Measurements from ENCODE around the gene AP1M1. TPM values are rescaled to one million over a fixed set of nuclear protein-coding genes. Genes with fewer than 3 reads are reported as not detected.
A peak's percentile ranks its signal among the peaks of the same experiment; 100 is the strongest.

AP1M1 gene
- total and polyA plus RNA-seq, 2 donors (not counting 1 experiment from before 2014, with no cell fraction given): 94.4 to 113 TPM

- H3K4me2 ChIP-seq (ENCODE audit: extremely low read depth, insufficient read depth, low read length): peak overlapping the region; percentile 40
These were observed 17.1 kb upstream of the AP1M1 start for GRCh38 chr19:16180611-16181010.

GRCh38 chr19:16184665-16185122, 13.0 kb upstream of the AP1M1 start:
- H3K9me3 ChIP-seq (ENCODE audit: control insufficient read depth, insufficient read depth, low read depth, low read length): no peaks in the 10 kb centered on the region
- H3K4me2 ChIP-seq (ENCODE audit: extremely low read depth, insufficient read depth, low read length): peak overlapping the region; percentile 83
- peak overlapping the region; percentile 71 for H2AFZ ChIP-seq (ENCODE audit: low read length)
- no peak overlapping the region for H3K9ac ChIP-seq (ENCODE audit: insufficient read depth, low read length)
- H3K27ac ChIP-seq (ENCODE audit: insufficient read depth, low read length): peak overlapping the region; percentile 38
- TF ChIP-seq, protein P1, sequence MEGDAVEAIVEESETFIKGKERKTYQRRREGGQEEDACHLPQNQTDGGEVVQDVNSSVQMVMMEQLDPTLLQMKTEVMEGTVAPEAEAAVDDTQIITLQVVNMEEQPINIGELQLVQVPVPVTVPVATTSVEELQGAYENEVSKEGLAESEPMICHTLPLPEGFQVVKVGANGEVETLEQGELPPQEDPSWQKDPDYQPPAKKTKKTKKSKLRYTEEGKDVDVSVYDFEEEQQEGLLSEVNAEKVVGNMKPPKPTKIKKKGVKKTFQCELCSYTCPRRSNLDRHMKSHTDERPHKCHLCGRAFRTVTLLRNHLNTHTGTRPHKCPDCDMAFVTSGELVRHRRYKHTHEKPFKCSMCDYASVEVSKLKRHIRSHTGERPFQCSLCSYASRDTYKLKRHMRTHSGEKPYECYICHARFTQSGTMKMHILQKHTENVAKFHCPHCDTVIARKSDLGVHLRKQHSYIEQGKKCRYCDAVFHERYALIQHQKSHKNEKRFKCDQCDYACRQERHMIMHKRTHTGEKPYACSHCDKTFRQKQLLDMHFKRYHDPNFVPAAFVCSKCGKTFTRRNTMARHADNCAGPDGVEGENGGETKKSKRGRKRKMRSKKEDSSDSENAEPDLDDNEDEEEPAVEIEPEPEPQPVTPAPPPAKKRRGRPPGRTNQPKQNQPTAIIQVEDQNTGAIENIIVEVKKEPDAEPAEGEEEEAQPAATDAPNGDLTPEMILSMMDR (conservative IDR thresholded peaks at IDR 0.05 in 1 of 2, IDR thresholded peaks at IDR 0.05 in 1 of 2; ENCODE audit: low read depth in 1 of 2, low read length in 2 of 2): no peak
- TF ChIP-seq EZH2 (IDR thresholded peaks at IDR 0.05; ENCODE audit: low read length, missing control alignments): no peak
- no peaks in the 10 kb centered on the region for H3K27me3 ChIP-seq (ENCODE audit: control insufficient read depth, insufficient read depth, low read length)
- H3K79me2 ChIP-seq (ENCODE audit: control insufficient read depth, insufficient read depth, low read length): peaks cover 27% of the 10 kb centered on the region
- H3K4me1 ChIP-seq (ENCODE audit: control insufficient read depth, extremely low read depth, insufficient read depth, low read length): peaks cover 6% of the 10 kb centered on the region
- no peaks in the 10 kb centered on the region for H4K20me1 ChIP-seq (ENCODE audit: control insufficient read depth, extremely low read depth, insufficient read depth, low read length)
- DNase-seq (ENCODE audit: low read depth in 2 of 2): no peak
- peaks cover 9% of the 10 kb centered on the region for H3K36me3 ChIP-seq (ENCODE audit: control insufficient read depth, insufficient read depth, low read length)
- H3K4me3 ChIP-seq (replicated peaks in 1 of 4; ENCODE audit: control extremely low read depth in 1 of 4, insufficient read depth in 1 of 4, low read depth in 3 of 4, low read length in 4 of 4): peak overlapping the region; percentile 19 to 93 (median 60)

More at GRCh38 chr19:16180611-16181010, 17.1 kb upstream of the AP1M1 start:
- H3K79me2 ChIP-seq (ENCODE audit: control insufficient read depth, insufficient read depth, low read length): peaks cover 2% of the 10 kb centered on the region
- TF ChIP-seq, protein P1 (conservative IDR thresholded peaks at IDR 0.05 in 1 of 2, IDR thresholded peaks at IDR 0.05 in 1 of 2; ENCODE audit: low read depth in 1 of 2, low read length in 2 of 2): no peak
- no peak for TF ChIP-seq EZH2 (IDR thresholded peaks at IDR 0.05; ENCODE audit: low read length, missing control alignments)
- H3K4me3 ChIP-seq (replicated peaks in 1 of 4; ENCODE audit: control extremely low read depth in 1 of 4, insufficient read depth in 1 of 4, low read depth in 3 of 4, low read length in 4 of 4): no peak overlapping the region
- no peaks in the 10 kb centered on the region for H3K9me3 ChIP-seq (ENCODE audit: control insufficient read depth, insufficient read depth, low read depth, low read length)
- no peaks in the 10 kb centered on the region for H4K20me1 ChIP-seq (ENCODE audit: control insufficient read depth, extremely low read depth, insufficient read depth, low read length)
- H3K36me3 ChIP-seq (ENCODE audit: control insufficient read depth, insufficient read depth, low read length): no peaks in the 10 kb centered on the region
- peaks cover 4% of the 10 kb centered on the region for H3K4me1 ChIP-seq (ENCODE audit: control insufficient read depth, extremely low read depth, insufficient read depth, low read length)
- no peaks in the 10 kb centered on the region for H3K27me3 ChIP-seq (ENCODE audit: control insufficient read depth, insufficient read depth, low read length)
- peak; percentile 70 to 84 for DNase-seq (ENCODE audit: low read depth in 2 of 2)
- H3K9ac ChIP-seq (ENCODE audit: insufficient read depth, low read length): no peak overlapping the region
- H2AFZ ChIP-seq (ENCODE audit: low read length): no peak overlapping the region
- no peak overlapping the region for H3K27ac ChIP-seq (ENCODE audit: insufficient read depth, low read length)

DNA sequence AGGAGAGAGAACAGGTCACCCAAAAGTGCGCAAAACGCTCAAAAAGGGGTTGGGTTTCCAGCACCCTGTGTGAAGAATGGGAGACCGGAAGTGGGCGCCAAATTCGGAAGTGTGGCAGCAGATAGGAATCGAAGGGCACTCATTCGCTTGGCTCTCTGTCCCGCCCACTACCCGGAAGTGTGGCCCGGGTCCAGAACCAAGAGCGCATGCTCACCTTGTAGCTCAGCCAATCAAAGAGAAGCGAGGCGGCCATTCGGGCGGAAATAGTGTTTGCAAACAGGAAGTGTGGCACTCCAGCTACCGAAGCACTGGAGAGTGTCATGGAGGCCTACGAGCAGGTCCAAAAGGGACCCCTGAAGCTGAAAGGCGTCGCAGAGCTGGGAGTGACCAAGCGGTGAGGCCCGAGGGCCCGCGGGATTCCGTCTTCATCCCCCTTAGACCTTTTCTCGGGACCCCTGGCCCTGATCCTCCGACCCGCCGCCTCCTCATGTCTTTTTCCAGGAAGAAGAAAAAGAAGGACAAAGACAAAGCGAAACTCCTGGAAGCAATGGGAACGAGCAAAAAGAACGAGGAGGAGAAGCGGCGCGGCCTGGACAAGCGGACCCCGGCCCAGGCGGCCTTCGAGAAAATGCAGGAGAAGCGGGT, 12.5 kb upstream of the AP1M1 start, which contains the start of gene FAM32A:
Gene FAM32A, plus strand, starts transcription at position 288 of the 645 bp plus-strand sequence. Its CDS starts 33 bp downstream, at position 321.
- H3K4me1 ChIP-seq (ENCODE audit: control insufficient read depth, extremely low read depth, insufficient read depth, low read length): peaks cover 4% of the 10 kb centered on the region
- no peaks in the 10 kb centered on the region for H3K9me3 ChIP-seq (ENCODE audit: control insufficient read depth, insufficient read depth, low read depth, low read length)
- H3K4me2 ChIP-seq (ENCODE audit: extremely low read depth, insufficient read depth, low read length): peak within 1 kb of the TSS; percentile 99
- H3K79me2 ChIP-seq (ENCODE audit: control insufficient read depth, insufficient read depth, low read length): peaks cover 27% of the 10 kb centered on the region
- peak within 1 kb of the TSS; percentile 75 to 93 (median 86) for H3K4me3 ChIP-seq (replicated peaks in 1 of 4; ENCODE audit: control extremely low read depth in 1 of 4, insufficient read depth in 1 of 4, low read depth in 3 of 4, low read length in 4 of 4)
- H3K27ac ChIP-seq (ENCODE audit: insufficient read depth, low read length): peak within 1 kb of the TSS; percentile 83
- peak within 1 kb of the TSS; percentile 71 for H2AFZ ChIP-seq (ENCODE audit: low read length)
- H4K20me1 ChIP-seq (ENCODE audit: control insufficient read depth, extremely low read depth, insufficient read depth, low read length): no peaks in the 10 kb centered on the region
- no peak for TF ChIP-seq EZH2 (IDR thresholded peaks at IDR 0.05; ENCODE audit: low read length, missing control alignments)
- TF ChIP-seq, protein P1 (conservative IDR thresholded peaks at IDR 0.05 in 1 of 2, IDR thresholded peaks at IDR 0.05 in 1 of 2; ENCODE audit: low read depth in 1 of 2, low read length in 2 of 2): peak in 1 of 2 donors; percentile 36
- DNase-seq (ENCODE audit: low read depth in 2 of 2): peak; percentile 99
- H3K9ac ChIP-seq (ENCODE audit: insufficient read depth, low read length): peak within 1 kb of the TSS; percentile 77
- H3K36me3 ChIP-seq (ENCODE audit: control insufficient read depth, insufficient read depth, low read length): peaks cover 11% of the 10 kb centered on the region
- H3K27me3 ChIP-seq (ENCODE audit: control insufficient read depth, insufficient read depth, low read length): no peaks in the 10 kb centered on the region

Data from fibroblast of lung (primary cell).